HG03175 (cell line): ENCODE results near the gene APOL4.
"Not testable (repeated sequence)": the region's sequence is repeated elsewhere in the genome, so short reads cannot be mapped to it uniquely, and the experiment has no call there.

Source experiments
- ATAC-seq: cut with Tn5 transposase; IDR thresholded peaks from one replicate; pipeline ENCODE4 v1.9.1; 2021; ENCODE audit warnings: mild to moderate bottlenecking, moderate library complexity; ENCODE audit not compliant: unreplicated experiment

The APOL4 gene

GRCh38 chr22:36208914-36209313 lies 7.3 kb upstream of the APOL4 start:
- ATAC-seq, result no peak

GRCh38 chr22:36208162-36208765 lies 6.7 kb upstream of the APOL4 start:
- ATAC-seq, result no peak

- ATAC-seq, result no peak
Measured at GRCh38 chr22:36206255-36206654, 4.6 kb upstream of the APOL4 start.

- ATAC-seq, result not testable (repeated sequence)
Measured at GRCh38 chr22:36205573-36205972, 4.0 kb upstream of the APOL4 start.

GRCh38 chr22:36204632-36205015 lies 3.0 kb upstream of the APOL4 start:
- ATAC-seq, result no peak

GRCh38 chr22:36204001-36204631 lies 2.5 kb upstream of the APOL4 start:
- ATAC-seq, result no peak

GRCh38 chr22:36203441-36203840 lies 1.8 kb upstream of the APOL4 start:
- ATAC-seq, result not testable (repeated sequence)

- ATAC-seq, result not testable (repeated sequence)
Measured at GRCh38 chr22:36202906-36203305, 1.3 kb upstream of the APOL4 start.

GRCh38 chr22:36201025-36201424 lies 584 bp downstream of the APOL4 start:
- ATAC-seq, result not testable (repeated sequence)

- ATAC-seq, result no peak
Measured at GRCh38 chr22:36199001-36199551, 2.5 kb downstream of the APOL4 start.

GRCh38 chr22:36198536-36198935 lies 3.1 kb downstream of the APOL4 start:
- no peak for ATAC-seq

GRCh38 chr22:36197514-36198146 lies 4.0 kb downstream of the APOL4 start:
- no peak for ATAC-seq

- ATAC-seq, result no peak
Measured at GRCh38 chr22:36197065-36197440, 4.6 kb downstream of the APOL4 start.

- ATAC-seq, result no peak
Measured at GRCh38 chr22:36196254-36197064, 5.2 kb downstream of the APOL4 start.

GRCh38 chr22:36194971-36195370 lies 6.6 kb downstream of the APOL4 start:
- no peak for ATAC-seq

- no peak for ATAC-seq
Measured at GRCh38 chr22:36194385-36194784, 7.2 kb downstream of the APOL4 start.

GRCh38 chr22:36193577-36193976 lies 8.0 kb downstream of the APOL4 start:
- no peak for ATAC-seq

- ATAC-seq, result no peak
Measured at GRCh38 chr22:36193171-36193570, 8.4 kb downstream of the APOL4 start.

GRCh38 chr22:36192542-36192941 lies 9.1 kb downstream of the APOL4 start:
- ATAC-seq, result no peak

GRCh38 chr22:36191106-36191836 lies 10.3 kb downstream of the APOL4 start:
- ATAC-seq, result no peak

GRCh38 chr22:36187862-36188261 lies 13.7 kb downstream of the APOL4 start:
- ATAC-seq, result not testable (repeated sequence)
